DND-41 (cell line): ENCODE measurements around the gene SUN2.

Experiments
- ATAC-seq: fragments of 200-7000 bp; cut with Tn5 transposase; 3 replicates; pipeline ENCODE4 v1.9.1; 2021; ENCODE audit warnings: low read depth; ENCODE audit not compliant: insufficient read depth
- DNase-seq: peaks from one replicate; pipeline ENCODE4 v3.0.0-alpha.2; 2020
- H2AFZ ChIP-seq: 2 replicates; pipeline ENCODE4 v1.6.0; 2012; ENCODE audit warnings: low read depth, low read length
- H3K27ac ChIP-seq: 2 replicates; pipeline ENCODE4 v1.5.1; 2012; ENCODE audit warnings: low read length, inconsistent platforms
- H3K27me3 ChIP-seq: fragments of 200-600 bp; sonication (generic); 2 replicates; pipeline ENCODE4 v1.6.0; 2012; ENCODE audit warnings: low read length, mild to moderate bottlenecking, inconsistent platforms; ENCODE audit not compliant: insufficient read depth, poor library complexity
- H3K36me3 ChIP-seq: 2 replicates; pipeline ENCODE4 v1.5.1; 2012; ENCODE audit warnings: low read length, inconsistent platforms; ENCODE audit not compliant: insufficient read depth
- H3K4me1 ChIP-seq: 2 replicates; pipeline ENCODE4 v1.5.1; 2012; ENCODE audit warnings: mild to moderate bottlenecking, low read length; ENCODE audit not compliant: insufficient read depth
- H3K4me2 ChIP-seq: 2 replicates; pipeline ENCODE4 v1.6.0; 2012; ENCODE audit warnings: mild to moderate bottlenecking, moderate library complexity, low read length, inconsistent platforms; ENCODE audit not compliant: insufficient read depth
- H3K4me3 ChIP-seq, 2 experiments: fragments of 200-600 bp in 1 of 2; shearing (Covaris generic) in 1 of 2; 2 replicates each; pipeline ENCODE4 v1.5.1; 2012 to 2016; ENCODE audit warnings: inconsistent platforms in 2 of 2, low read length in 2 of 2, mild to moderate bottlenecking in 2 of 2, low read depth in 1 of 2, moderate library complexity in 1 of 2
- H3K79me2 ChIP-seq: 2 replicates; pipeline ENCODE4 v1.6.0; 2012; ENCODE audit warnings: low read length, inconsistent platforms; ENCODE audit not compliant: insufficient read depth
- H3K9ac ChIP-seq: 2 replicates; pipeline ENCODE4 v1.6.0; 2012; ENCODE audit warnings: low read depth, mild to moderate bottlenecking, inconsistent platforms, low read length, moderate library complexity
- H3K9me3 ChIP-seq: 2 replicates; pipeline ENCODE4 v1.5.1; 2012; ENCODE audit warnings: low read length, moderate library complexity, mild to moderate bottlenecking, inconsistent platforms; ENCODE audit not compliant: insufficient read depth, severe bottlenecking
- H4K20me1 ChIP-seq: 2 replicates; pipeline ENCODE4 v1.6.0; 2012; ENCODE audit warnings: low read length; ENCODE audit not compliant: insufficient read depth
- CTCF ChIP-seq: IDR thresholded peaks from 2 replicates; pipeline ENCODE4 v1.5.1; 2012; ENCODE audit warnings: borderline replicate concordance, low read length, moderate library complexity, mild to moderate bottlenecking; ENCODE audit not compliant: poor library complexity, severe bottlenecking; ENCODE audit errors: extremely low read depth
- EZH2 ChIP-seq: IDR thresholded peaks from 3 replicates; pipeline ENCODE4 v1.6.1; 2012; ENCODE audit warnings: borderline replicate concordance, low read depth, mild to moderate bottlenecking, moderate library complexity, low read length, inconsistent platforms; ENCODE audit not compliant: severe bottlenecking

SUN2 gene

GRCh38 chr22:38741576-38741975, 14.2 kb downstream of the SUN2 start:
- Histone ChIP-seq H3K4me1 (no peaks in the 10 kb centered on the region), H3K27me3 (no peaks in the 10 kb centered on the region), H3K9ac (no peak overlapping the region), H3K36me3 (peaks cover 99% of the 10 kb centered on the region), H3K79me2 (no peaks in the 10 kb centered on the region), H2AFZ (no peak overlapping the region), H3K4me2 (no peak overlapping the region), H4K20me1 (peaks cover 36% of the 10 kb centered on the region), H3K9me3 (no peaks in the 10 kb centered on the region), H3K27ac (no peak overlapping the region), H3K4me3 (no peak overlapping the region)
- ATAC-seq (no peak), DNase-seq (no peak)
- no peak for TF ChIP-seq CTCF
- TF ChIP-seq EZH2, result no peak

GRCh38 chr22:38741166-38741565, 14.6 kb downstream of the SUN2 start:
- Histone ChIP-seq H3K9me3 (no peaks in the 10 kb centered on the region), H3K79me2 (no peaks in the 10 kb centered on the region), H3K4me1 (no peaks in the 10 kb centered on the region), H3K27ac (no peak overlapping the region), H4K20me1 (peaks cover 38% of the 10 kb centered on the region), H3K36me3 (peaks cover 99% of the 10 kb centered on the region), H3K27me3 (no peaks in the 10 kb centered on the region), H3K4me2 (no peak overlapping the region), H3K4me3 (no peak overlapping the region), H2AFZ (no peak overlapping the region), H3K9ac (no peak overlapping the region)
- TF ChIP-seq EZH2, result no peak
- no peak for TF ChIP-seq CTCF
- ATAC-seq (no peak), DNase-seq (no peak)

GRCh38 chr22:38740754-38741153, 15.0 kb downstream of the SUN2 start:
- ATAC-seq (no peak), DNase-seq (no peak)
- TF ChIP-seq EZH2 (no peak), CTCF (no peak)
- H3K4me3 ChIP-seq, result no peak overlapping the region
- H3K4me2 ChIP-seq, result no peak overlapping the region
- no peak overlapping the region for H3K9ac ChIP-seq
- no peak overlapping the region for H3K27ac ChIP-seq
- H4K20me1 ChIP-seq, result peaks cover 38% of the 10 kb centered on the region
- peaks cover 99% of the 10 kb centered on the region for H3K36me3 ChIP-seq
- H3K27me3 ChIP-seq, result no peaks in the 10 kb centered on the region
- no peaks in the 10 kb centered on the region for H3K9me3 ChIP-seq
- H3K4me1 ChIP-seq, result no peaks in the 10 kb centered on the region
- no peaks in the 10 kb centered on the region for H3K79me2 ChIP-seq
- H2AFZ ChIP-seq, result no peak overlapping the region

GRCh38 chr22:38740116-38740723, 15.6 kb downstream of the SUN2 start:
- Histone ChIP-seq H4K20me1 (peaks cover 38% of the 10 kb centered on the region), H3K27ac (no peak overlapping the region), H3K27me3 (no peaks in the 10 kb centered on the region), H3K4me2 (no peak overlapping the region), H3K36me3 (peaks cover 99% of the 10 kb centered on the region), H2AFZ (no peak overlapping the region), H3K9me3 (no peaks in the 10 kb centered on the region), H3K9ac (no peak overlapping the region), H3K79me2 (no peaks in the 10 kb centered on the region), H3K4me1 (no peaks in the 10 kb centered on the region), H3K4me3 (no peak overlapping the region)
- DNase-seq, result no peak
- ATAC-seq, result no peak
- TF ChIP-seq EZH2, result no peak
